ENCODE results near the gene SERPINB1.

Gene SERPINB1

DNA sequence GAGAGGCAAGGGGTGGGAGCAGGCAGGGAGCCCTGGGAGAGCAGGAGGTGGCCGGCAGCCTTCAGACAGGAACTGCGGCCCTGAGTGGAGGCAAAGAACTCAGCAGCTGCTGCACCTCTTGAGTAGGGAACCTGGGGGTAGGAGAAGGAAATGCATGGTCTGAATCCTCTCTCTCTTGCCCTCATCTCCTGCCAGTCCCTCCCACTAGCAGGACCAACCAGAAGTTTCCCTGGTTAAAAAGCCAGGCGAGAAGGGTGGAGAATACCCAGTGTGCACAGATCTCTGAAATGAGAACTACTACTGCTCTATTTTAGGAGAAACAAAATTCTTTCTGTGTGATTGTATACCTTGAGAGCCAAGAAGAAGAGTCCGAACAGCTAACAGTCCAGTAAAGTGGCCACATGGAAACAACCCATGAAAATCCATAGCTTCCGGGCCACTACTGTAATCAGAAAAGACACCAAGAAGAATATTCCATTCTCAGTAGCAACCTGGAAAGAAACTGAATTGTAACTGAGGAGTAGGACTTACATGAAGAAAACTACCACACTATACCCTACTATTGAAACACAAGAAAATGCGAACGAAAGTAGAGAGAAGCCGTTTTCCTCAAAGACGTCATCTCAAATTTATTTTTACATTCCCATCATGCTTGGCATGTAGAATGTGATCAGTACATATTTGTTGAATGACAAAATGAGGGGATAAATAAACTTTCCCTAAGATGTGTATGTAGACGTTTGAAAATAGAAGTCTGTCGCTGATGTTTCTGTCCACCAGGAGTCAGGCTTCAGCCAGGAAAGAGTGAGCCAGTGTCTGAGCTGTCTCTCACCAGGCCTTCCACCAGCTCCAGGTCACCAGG lies 50.8 kb downstream of the SERPINB1 start:
- DNase-seq, result peak; percentile 48

DNA sequence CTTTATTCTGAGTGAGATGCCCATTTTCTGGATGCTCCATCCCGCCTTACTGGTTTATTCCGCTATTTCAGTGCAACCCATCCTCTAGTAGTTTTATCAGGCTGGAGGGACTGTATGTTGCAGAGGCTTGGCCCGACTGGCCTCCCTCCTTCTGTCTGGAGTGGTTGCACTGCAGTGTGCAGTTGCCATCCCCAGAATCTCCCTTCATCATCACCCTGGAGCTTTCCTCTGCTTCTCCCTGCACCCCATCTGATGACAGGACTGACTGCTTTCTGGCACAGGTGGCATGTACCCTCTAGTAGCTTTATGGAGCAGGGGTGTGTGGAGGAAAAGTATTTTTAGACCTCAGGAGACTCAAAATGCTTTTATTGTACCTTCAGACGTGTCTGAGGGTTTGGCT lies 55.4 kb downstream of the SERPINB1 start:
- no peak for DNase-seq

DNA sequence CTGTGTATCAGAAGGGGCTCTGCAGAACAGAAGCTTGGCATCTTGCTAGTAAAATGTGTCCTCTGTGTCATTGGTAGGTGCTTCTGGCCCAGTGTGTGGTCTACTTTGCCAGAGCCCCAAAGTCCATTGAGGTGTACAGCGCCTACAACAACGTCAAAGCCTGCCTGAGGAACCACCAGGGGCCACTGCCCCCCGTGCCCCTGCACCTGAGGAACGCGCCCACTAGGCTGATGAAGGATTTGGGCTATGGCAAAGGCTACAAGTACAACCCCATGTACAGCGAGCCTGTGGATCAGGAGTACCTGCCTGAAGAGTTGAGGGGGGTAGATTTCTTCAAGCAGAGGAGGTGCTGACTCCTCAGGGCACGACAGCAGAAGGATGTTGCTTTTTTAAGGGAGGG lies 56.7 kb downstream of the SERPINB1 start:
- DNase-seq, result no peak

DNA sequence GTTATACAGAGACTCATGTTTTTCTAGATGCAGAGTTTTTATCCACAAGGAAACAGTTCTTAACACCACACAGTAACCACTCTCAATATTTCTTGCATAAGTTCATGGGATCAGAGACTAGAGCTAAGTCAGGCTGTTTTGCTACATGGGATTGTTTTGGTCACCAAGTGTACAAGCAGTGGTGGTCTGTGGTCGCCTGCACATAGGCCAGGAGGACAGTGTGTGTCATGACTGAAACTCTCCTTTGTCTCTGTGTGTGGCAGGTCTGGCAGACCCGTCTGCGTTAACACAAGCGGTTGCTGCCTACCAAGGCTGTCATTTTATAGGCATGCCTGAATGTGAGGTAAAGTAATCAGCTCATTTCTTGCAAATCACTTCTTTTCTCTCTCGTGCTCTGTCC lies 57.6 kb downstream of the SERPINB1 start:
- DNase-seq, result no peak

DNA sequence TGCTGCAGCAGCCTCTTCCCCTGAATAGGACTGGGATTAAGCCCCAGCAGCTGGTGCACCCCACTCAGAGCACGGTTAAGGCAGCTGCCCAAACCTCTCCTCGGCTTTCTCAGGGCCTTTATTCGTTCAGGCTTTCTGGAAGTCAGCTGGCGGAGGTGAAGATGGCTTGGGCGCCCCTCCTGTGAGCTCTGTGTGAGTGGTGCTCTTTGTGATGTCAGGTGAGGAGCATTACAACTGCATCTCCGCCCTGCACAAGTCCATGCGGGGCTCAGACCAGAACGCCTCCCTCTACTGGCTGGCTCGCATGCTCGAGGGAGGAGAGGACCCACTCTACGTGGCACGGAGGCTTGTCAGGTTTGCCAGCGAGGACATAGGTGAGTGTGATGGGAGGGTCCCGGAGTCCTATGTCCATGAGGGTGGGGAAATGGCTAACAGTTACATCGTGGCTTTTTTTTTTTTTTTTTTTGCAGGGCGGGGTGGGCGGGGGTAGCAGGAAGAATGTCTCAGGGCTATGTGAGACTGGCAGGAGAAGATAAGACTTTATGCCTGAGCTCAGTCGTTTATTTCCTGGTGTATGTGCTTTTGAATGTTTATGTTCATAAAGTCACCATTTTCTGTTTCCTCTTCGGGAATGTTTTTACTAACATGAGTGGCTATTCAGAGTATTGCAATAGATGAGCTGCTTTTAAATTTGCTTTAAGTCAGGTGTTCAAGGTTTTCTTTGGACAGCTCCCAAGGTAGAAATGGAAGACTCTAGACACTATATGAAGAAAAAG lies 58.3 kb downstream of the SERPINB1 start:
- no peak for DNase-seq

DNA sequence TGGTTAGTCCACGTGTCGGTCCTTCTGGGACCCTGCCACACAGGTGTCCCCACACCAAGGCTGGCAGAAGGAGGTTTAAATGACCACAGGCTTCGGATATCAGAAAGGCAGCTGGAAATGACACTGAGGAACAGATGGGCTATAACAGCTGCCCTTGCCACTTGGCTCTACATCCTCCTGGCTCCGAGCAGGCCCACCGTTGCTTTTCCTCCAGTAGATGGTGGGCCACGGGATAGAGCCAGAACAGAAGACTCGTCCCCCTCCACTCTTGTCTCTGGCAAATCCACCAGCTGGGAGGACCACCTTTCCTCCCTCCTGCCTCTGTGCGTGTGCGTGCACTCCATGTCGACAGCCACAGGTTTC lies 58.9 kb downstream of the SERPINB1 start:
- no peak for DNase-seq

DNA sequence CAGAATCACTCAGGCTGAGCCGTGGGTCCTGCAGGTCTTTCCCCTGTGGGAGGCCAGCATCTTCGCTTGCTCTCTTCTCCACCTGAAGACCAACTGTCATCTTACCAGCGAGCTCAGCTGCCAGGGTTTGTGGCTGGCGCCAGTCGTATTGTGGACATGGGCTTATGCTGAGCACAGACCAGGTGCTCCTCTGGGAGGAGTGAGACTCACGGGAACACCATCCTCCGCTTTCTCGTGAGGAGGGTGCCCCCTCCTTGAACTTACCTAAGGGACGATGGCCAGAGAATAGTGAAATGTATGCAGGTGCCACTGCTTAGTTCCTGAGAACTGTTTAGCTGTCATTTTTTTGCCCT lies 59.3 kb downstream of the SERPINB1 start:
- no peak for DNase-seq

Data from NCI-H2029 (cell line).